Osteoblast (primary cell): ENCODE results near the gene ADAM19. TPM values are rescaled to one million over a fixed set of nuclear protein-coding genes. Genes with fewer than 3 reads are reported as not detected.
A peak's percentile ranks its signal among the peaks of the same experiment; 100 is the strongest.

Experiments used
- DNase-seq: peaks from one replicate; pipeline ENCODE4 v3.0.0; 2011; ENCODE audit warnings: low spot score, mixed read lengths; ENCODE audit not compliant: insufficient read length; ENCODE audit errors: missing footprints
- H2AFZ ChIP-seq: 2 replicates; pipeline ENCODE4 v1.6.0; 2011; ENCODE audit warnings: mild to moderate bottlenecking, low read length
- H3K27ac ChIP-seq: 2 replicates; pipeline ENCODE4 v1.5.1; 2011; ENCODE audit warnings: mild to moderate bottlenecking, low read depth, low read length, moderate library complexity
- H3K27me3 ChIP-seq: 2 replicates; pipeline ENCODE4 v1.6.0; 2012; ENCODE audit warnings: mild to moderate bottlenecking, control low read depth, inconsistent platforms, low read length, moderate library complexity; ENCODE audit not compliant: insufficient read depth
- H3K36me3 ChIP-seq: 2 replicates; pipeline ENCODE4 v1.5.1; 2011; ENCODE audit warnings: mild to moderate bottlenecking, low read length, control low read depth, moderate library complexity; ENCODE audit not compliant: insufficient read depth
- H3K4me1 ChIP-seq: 2 replicates; pipeline ENCODE4 v1.5.1; 2011; ENCODE audit warnings: mild to moderate bottlenecking, low read length, control low read depth, moderate library complexity; ENCODE audit not compliant: insufficient read depth
- H3K4me2 ChIP-seq: 2 replicates; pipeline ENCODE4 v1.6.0; 2011; ENCODE audit warnings: mild to moderate bottlenecking, low read length; ENCODE audit not compliant: insufficient read depth
- H3K4me3 ChIP-seq: fragments of 200-600 bp; sonication (generic); 3 replicates; pipeline ENCODE4 v1.5.1; 2012; ENCODE audit warnings: mild to moderate bottlenecking, low read length, inconsistent platforms; ENCODE audit not compliant: insufficient read depth
- H3K79me2 ChIP-seq: 2 replicates; pipeline ENCODE4 v1.6.0; 2012; ENCODE audit warnings: mild to moderate bottlenecking, low read length, control low read depth, inconsistent platforms; ENCODE audit not compliant: insufficient read depth
- H3K9me3 ChIP-seq: 2 replicates; pipeline ENCODE4 v1.5.1; 2011; ENCODE audit warnings: low read depth, low read length, control low read depth
- H4K20me1 ChIP-seq: 2 replicates; pipeline ENCODE4 v1.6.0; 2012; ENCODE audit warnings: mild to moderate bottlenecking, low read length, control low read depth; ENCODE audit not compliant: insufficient read depth
- CTCF ChIP-seq: IDR thresholded peaks from 2 replicates; pipeline ENCODE4 v1.5.1; 2011; ENCODE audit warnings: mild to moderate bottlenecking, low read depth, low read length, moderate library complexity; ENCODE audit errors: extremely low read depth
- total RNA-seq: library from RNA; depleted of rRNA; stranded (reverse); fragments of >200 nt; gene quantifications from 2 replicates; pipeline ENCODE4 v1.2.3, GENCODE V29; 2012

Gene ADAM19
- total RNA-seq, 1 donor = 14.5 TPM

- H3K79me2 ChIP-seq = no peaks in the 10 kb centered on the region
- H2AFZ ChIP-seq = no peak overlapping the region
- H3K27ac ChIP-seq = no peak overlapping the region
- no peaks in the 10 kb centered on the region for H3K27me3 ChIP-seq
- TF ChIP-seq CTCF = no peak
- H3K4me1 ChIP-seq = no peaks in the 10 kb centered on the region
- peaks cover 2% of the 10 kb centered on the region for H4K20me1 ChIP-seq
- H3K4me3 ChIP-seq = no peak overlapping the region
- H3K4me2 ChIP-seq = no peak overlapping the region
- no peak for DNase-seq
- H3K36me3 ChIP-seq = peaks cover 36% of the 10 kb centered on the region
- H3K9me3 ChIP-seq = no peaks in the 10 kb centered on the region
These were observed 93.9 kb downstream of the ADAM19 start for GRCh38 chr5:157481666-157482065.

- Histone ChIP-seq H3K9me3 (no peaks in the 10 kb centered on the region), H3K36me3 (peaks cover 34% of the 10 kb centered on the region), H3K79me2 (no peaks in the 10 kb centered on the region), H3K4me2 (no peak overlapping the region), H3K27me3 (no peaks in the 10 kb centered on the region), H4K20me1 (peaks cover 2% of the 10 kb centered on the region), H3K4me1 (no peaks in the 10 kb centered on the region), H3K27ac (no peak overlapping the region), H3K4me3 (no peak overlapping the region), H2AFZ (no peak overlapping the region)
- no peak for DNase-seq
- TF ChIP-seq CTCF = no peak
These were observed 94.3 kb downstream of the ADAM19 start for GRCh38 chr5:157481265-157481664.

GRCh38 chr5:157479612-157480510 is 95.7 kb downstream of the ADAM19 start:
- DNase-seq = no peak
- no peaks in the 10 kb centered on the region for H3K27me3 ChIP-seq
- no peak overlapping the region for H3K4me3 ChIP-seq
- H3K4me1 ChIP-seq = no peaks in the 10 kb centered on the region
- peaks cover 34% of the 10 kb centered on the region for H3K36me3 ChIP-seq
- H3K9me3 ChIP-seq = no peaks in the 10 kb centered on the region
- H3K4me2 ChIP-seq = no peak overlapping the region
- TF ChIP-seq CTCF = no peak
- H3K79me2 ChIP-seq = no peaks in the 10 kb centered on the region
- H3K27ac ChIP-seq = no peak overlapping the region
- no peak overlapping the region for H2AFZ ChIP-seq
- H4K20me1 ChIP-seq = peaks cover 2% of the 10 kb centered on the region

- TF ChIP-seq CTCF = no peak
- H3K27ac ChIP-seq = no peak overlapping the region
- H3K4me3 ChIP-seq = no peak overlapping the region
- H2AFZ ChIP-seq = no peak overlapping the region
- peak; percentile 80 for DNase-seq
- no peaks in the 10 kb centered on the region for H3K79me2 ChIP-seq
- no peaks in the 10 kb centered on the region for H3K9me3 ChIP-seq
- no peaks in the 10 kb centered on the region for H4K20me1 ChIP-seq
- no peak overlapping the region for H3K4me2 ChIP-seq
- H3K36me3 ChIP-seq = peaks cover 31% of the 10 kb centered on the region
- no peaks in the 10 kb centered on the region for H3K27me3 ChIP-seq
- H3K4me1 ChIP-seq = peaks cover 3% of the 10 kb centered on the region
These were observed 96.4 kb downstream of the ADAM19 start for GRCh38 chr5:157479166-157479565.
